GM19025 (cell line): ENCODE measurements around the gene PYM1.
"Not testable (repeated sequence)": the region's sequence is repeated elsewhere in the genome, so short reads cannot be mapped to it uniquely, and the experiment has no call there.

Source experiments
- ATAC-seq: cut with Tn5 transposase; IDR thresholded peaks from one replicate; pipeline ENCODE4 v1.9.1; 2021; ENCODE audit warnings: mild to moderate bottlenecking, low read depth, moderate library complexity; ENCODE audit not compliant: unreplicated experiment

The PYM1 gene

DNA sequence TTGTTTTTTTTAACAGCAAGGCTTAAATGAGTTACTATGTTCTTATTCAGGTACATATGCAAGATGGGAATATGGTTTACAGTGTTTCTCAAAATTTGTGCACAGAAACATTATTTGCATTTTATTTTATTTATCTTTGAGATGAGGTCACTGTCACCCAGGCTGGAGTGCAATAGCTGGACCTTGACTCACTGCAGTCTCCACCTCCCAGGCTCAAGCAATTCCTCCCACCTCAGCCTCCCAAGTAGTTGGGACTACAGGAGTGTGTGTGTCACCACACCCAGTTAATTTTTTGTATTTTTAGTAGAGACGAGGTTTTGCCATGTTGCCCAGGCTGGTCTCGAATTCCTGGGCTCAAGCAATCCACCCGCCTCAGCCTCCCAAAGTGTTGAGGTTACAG lies 8.7 kb downstream of the PYM1 start:
- ATAC-seq, result not testable (repeated sequence)

DNA sequence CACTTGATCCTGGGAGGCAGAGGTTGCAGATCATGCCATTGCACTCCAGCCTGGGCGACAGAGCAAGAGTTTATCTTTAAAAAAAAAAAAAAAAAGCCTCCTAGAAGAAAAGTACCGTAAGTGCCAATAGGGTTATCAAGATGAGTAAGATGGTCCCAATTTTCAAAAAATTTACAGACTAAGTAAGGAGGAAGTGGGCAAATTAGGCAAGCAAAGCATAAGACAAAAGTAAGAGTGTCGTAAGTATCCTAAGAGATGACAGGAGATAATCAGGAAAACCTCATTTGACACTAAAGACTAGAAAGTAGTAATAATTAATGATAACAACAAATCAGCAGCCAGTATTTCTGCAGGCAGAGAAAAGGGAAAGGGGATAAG lies 12.2 kb downstream of the PYM1 start:
- ATAC-seq, result no peak

DNA sequence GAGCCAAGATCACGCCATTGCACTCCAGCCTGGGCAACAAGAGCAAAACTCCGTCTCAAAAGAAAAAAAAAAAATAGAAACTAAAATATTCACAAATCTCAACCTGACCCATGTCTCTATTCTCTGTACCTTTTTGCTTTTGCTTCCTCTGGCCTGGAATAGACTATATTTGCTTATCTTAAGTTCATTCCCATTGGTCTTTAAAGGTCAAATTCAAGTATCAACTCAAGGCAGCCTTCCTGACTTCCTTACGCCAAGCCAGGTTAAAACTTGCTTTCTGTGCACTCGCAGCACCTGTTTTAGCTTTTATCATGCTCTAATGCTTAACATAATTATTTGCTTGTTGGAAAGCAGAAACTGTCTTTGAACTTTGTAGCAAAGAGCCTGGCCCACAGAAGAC lies 14.8 kb downstream of the PYM1 start:
- no peak for ATAC-seq

DNA sequence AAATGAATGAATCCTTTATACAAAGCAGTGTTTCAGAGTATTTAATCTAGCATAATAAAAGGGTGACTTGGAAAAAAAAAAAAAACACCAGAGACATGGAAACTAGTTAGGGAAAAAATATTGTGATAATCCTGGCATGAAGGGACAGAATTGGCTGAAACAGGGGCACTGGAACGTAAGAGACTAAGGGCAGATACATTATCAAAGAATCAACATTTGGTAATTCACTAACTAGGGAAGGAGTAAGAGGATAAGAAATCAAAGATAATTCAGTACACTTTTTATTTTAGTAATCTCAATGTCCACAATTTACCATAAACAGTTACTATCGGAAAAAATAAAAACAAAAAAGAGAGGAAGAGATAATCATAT lies 18.2 kb downstream of the PYM1 start:
- no peak for ATAC-seq

DNA sequence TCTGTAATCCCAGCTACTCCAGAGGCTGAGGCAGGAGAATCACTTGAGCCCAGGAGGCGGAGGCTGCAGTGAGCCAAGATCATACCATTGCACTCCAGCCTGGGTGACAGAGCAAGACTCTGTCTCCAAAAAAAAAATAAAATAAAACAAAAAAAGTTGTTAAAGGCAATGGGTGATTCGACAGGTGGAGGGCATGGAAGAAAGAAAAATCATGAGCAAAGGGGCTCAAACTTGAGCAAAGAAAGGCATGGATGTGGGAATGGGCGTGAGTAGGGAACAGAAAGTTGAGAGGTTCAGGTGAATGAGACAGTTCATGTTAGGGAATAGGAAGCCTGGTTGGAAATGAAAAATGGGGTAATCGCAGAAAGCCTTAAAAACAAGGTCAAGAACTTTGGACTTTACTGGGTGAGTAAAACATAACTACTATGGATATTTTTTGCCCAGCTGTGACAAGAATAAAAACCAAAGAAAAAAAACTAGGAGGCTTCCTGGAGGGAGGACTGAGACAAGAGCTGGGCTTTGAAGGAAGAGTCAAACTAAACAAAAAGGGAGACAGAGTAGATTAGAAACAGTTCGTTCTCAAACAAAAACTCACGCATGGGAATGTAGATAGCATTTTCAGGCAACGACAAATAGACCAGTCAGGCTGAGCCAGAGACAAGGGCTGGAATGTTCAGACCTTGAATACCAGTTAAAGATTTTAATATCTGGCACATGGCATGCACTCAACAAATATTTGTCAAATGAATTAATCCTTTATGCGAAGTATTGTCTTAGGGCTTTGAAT lies 18.8 kb downstream of the PYM1 start:
- no peak for ATAC-seq

DNA sequence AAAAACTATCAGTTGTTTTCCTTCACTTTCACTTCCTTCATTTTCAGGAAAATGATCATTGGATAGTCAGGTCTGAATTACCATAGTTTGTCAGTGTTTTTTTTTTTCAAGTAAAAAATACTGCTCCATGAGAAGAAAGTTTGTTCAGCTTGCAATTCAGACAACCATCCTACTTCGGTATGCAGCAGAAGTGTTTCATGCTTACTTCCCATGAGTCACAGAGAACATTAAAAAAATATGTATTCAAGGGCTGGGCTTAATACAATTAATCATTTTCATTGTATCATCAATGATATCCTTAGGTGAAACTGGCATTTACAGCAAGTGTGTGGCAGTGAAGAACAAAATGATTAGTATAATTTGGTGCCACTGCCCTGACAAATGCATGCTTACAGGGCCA lies 21.6 kb downstream of the PYM1 start:
- ATAC-seq, result no peak

GRCh38 chr12:55901881-55902490 lies 25.7 kb downstream of the PYM1 start:
- ATAC-seq, result no peak

DNA sequence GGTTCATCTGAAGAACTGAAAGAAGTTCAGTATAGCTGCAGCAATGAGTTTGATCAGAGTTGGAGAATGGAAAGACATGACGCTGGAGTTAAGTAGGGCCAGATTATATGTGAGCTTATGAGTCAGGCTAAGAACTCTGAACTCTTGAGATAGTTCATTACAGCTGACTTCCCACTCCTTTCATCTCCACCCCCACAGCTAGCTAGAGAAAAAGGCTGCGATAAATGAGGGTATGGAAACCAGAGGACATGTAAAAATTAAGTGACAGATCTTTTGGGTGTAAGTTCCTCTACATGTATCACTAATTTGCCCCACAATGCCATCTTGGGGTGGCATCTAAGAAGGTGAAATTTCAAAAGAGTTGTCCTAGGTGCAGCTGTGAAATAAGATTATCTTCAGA lies 28.6 kb downstream of the PYM1 start:
- ATAC-seq, result no peak

GRCh38 chr12:55893723-55894122 lies 34.0 kb downstream of the PYM1 start:
- ATAC-seq, result no peak

- no peak for ATAC-seq
Measured at GRCh38 chr12:55891310-55891709, 36.4 kb downstream of the PYM1 start.

DNA sequence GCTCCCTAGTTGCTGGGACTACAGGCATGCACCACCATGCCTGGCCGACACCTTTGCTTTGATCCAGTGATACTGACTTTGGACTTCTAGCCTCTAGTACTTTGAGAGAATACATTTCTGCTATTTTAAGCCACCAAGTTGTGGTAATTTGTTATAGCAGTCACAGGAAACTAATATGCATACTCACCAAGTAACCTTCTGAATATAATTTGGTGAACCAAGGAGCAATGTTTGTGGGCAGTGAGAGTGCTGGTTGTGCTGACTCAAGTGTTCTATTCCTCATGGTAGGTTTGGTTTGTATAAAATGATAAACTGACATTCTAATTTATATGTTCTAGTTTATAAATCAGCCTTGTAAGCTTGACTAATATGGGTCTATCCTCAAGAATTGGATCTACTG lies 42.6 kb downstream of the PYM1 start:
- ATAC-seq, result no peak

DNA sequence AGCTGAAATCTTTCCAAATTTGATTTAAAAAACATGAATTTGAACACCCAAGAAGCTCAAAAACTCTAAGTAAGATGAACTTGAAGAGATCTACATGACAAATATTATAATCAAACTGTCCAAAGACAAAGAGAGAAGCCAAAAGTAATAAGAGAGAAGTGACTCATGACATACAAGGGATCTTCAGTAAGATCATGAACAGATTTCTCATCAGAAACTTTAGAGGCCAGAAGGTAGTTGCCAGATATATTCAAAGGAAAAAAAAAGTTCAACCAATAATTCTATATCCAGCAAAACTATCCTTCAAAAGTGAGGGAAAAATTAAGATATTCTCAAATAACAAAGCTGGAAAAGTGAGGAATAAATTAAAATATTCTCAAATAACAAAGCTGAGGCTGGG lies 49.9 kb downstream of the PYM1 start:
- ATAC-seq, result no peak

- no peak for ATAC-seq
Measured at GRCh38 chr12:55875704-55876467, 51.8 kb downstream of the PYM1 start.

DNA sequence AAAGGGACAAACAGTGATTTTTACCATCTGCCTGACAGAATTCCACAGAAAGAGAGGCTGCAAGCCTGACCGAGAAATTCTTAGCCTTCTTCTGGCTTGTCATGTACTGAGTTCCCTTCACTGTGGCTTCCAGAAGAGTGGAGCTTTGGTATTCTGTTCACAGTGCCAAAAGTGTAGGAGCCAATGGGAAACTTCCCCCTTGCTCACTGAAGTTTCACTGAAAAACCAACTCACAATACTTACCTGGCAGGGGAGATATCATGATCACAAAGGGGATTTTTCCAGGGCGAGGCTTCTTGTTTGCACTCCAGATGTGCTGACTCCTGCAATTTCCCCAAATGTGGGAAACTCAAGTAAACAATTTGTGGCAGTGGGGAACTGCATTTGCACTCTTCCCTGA lies 53.3 kb downstream of the PYM1 start:
- ATAC-seq, result no peak

- ATAC-seq, result not testable (repeated sequence)
Measured at GRCh38 chr12:55866454-55867004, 61.2 kb downstream of the PYM1 start.

DNA sequence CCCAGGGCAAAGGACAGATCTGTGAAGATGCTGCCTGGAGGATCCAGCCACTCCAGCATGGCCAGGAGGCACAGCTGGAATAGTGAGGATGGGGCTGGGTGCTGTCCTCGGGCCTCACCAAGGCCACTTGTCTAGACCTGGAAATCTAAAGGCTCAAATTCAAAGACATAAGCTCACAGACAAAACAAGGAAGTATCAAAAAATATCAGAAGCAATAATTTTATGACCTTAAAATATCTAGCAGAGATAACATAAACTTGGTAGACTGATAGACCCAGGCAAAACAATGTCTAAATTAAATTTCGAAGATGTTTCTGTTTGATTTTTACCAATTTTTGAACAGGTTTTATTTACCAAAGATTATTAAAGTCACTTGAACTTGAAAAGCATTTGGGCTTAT lies 62.4 kb downstream of the PYM1 start:
- ATAC-seq, result no peak

DNA sequence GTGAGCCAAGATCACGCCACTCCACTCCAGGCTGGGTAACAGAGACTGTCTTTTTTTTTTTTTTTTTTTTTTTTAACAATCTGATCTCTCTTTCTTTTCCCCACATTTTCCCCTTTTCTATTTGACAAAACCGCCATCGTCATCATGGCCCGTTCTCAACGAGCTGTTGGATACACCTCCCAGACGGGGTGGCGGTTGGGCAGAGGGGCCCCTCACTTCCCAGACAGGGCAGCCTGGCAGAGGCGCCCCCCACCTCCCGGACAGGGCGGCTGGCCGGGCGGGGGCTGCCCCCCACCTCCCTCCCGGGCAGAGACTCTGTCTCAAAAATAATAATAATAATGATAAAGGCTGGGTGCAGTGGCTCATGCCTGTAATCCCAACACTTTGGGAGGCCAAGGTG lies 64.8 kb downstream of the PYM1 start:
- ATAC-seq, result not testable (repeated sequence)

GRCh38 chr12:55862286-55862685 lies 65.4 kb downstream of the PYM1 start:
- no peak for ATAC-seq

DNA sequence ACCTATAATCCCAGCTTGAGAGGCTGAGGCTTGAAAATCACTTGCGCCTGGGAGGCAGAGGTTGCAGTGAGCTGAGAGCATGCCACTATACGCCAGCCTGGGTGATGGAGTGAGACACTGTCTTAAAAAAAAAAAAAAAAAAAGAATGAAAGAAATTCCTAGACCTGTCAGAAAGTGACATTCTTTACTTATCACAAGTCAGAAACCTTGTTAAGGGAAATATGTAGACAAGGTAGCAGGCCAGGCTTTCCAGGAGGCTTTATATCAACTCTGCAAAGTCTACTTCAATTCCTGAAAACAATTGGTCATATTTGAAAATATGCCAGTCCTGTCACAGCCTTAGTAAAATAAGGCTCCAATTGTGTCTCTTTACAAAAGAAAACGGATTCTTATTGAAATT lies 65.8 kb downstream of the PYM1 start:
- no peak for ATAC-seq

- no peak for ATAC-seq
Measured at GRCh38 chr12:55861396-55861795, 66.3 kb downstream of the PYM1 start.

DNA sequence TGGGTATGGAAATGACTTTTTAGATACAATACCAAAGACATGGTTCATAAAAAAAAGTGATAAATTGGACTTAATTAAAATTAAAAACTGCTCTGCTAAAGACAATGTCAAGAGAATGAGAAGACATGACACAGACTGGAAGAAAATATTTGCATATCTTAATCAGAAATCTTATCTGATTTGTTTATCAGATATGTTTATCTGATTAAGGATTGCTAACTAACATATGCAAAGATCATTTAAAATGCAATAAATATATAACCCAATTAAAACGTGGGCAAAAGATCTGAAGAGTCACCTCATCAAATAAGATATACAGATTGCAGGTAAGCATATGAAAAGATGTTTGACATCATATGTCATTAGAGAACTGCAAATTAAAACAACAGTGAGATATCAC lies 75.0 kb downstream of the PYM1 start:
- no peak for ATAC-seq
